GM12865 (cell line): ENCODE data around the gene HGS.

Experiments
- DNase-seq: peaks from one replicate; pipeline ENCODE4 v3.0.0; 2010; ENCODE audit warnings: low read depth
- H3K4me3 ChIP-seq: 2 replicates; pipeline ENCODE4 v1.5.1; 2011; ENCODE audit warnings: mild to moderate bottlenecking, low read depth, low read length, control low read depth
- CTCF ChIP-seq: IDR thresholded peaks from 2 replicates; pipeline ENCODE4 v1.5.1; 2011; ENCODE audit warnings: low read length, control low read depth, low read depth, inconsistent platforms; ENCODE audit not compliant: insufficient read depth; ENCODE audit errors: missing control alignments

HGS gene

GRCh38 chr17:81693509-81694210 is 9.8 kb downstream of the HGS start:
- H3K4me3 ChIP-seq: no peak overlapping the region
- no peak for DNase-seq
- TF ChIP-seq CTCF: no peak

- TF ChIP-seq CTCF: no peak
- no peak overlapping the region for H3K4me3 ChIP-seq
- no peak for DNase-seq
Observed at GRCh38 chr17:81694810-81695209, 11.0 kb downstream of the HGS start.

DNA sequence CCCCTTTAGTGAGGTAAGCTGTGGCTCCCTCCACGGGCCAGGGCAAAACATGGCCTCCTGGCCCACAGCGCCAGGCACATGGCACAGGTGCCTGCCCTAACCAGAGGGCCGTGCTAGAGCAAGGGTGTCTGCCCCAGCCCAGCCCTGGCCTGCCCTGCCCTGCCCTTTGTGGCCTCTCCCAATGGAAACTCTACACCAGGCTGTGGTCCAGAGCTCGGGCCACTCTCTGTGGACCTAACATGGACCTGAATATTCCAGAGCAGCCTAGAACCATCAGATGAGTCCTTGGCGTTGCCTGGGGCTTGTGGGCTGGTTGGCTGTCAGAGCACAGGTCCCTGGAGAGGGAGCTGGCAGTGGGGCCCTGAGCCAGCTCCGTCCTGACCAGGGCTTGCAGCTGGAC is 11.4 kb downstream of the HGS start:
- DNase-seq: no peak
- no peak for TF ChIP-seq CTCF
- no peak overlapping the region for H3K4me3 ChIP-seq

DNA sequence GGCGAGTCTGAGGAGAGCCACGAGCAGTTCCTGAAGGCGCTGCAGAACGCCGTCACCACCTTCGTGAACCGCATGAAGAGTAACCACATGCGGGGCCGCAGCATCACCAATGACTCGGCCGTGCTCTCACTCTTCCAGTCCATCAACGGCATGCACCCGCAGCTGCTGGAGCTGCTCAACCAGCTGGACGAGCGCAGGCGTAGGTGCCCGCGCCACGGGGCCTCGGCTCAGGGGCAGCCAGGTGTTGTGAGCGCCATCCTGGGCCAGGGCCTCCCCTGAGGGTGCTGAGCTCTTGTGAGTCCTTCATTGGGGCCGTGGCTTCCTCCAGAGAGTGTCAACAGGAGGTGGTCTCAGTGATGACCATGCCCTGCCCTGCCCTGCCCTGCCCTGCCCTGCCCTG is 12.0 kb downstream of the HGS start:
- no peak for DNase-seq
- TF ChIP-seq CTCF: no peak
- H3K4me3 ChIP-seq: no peak overlapping the region

DNA sequence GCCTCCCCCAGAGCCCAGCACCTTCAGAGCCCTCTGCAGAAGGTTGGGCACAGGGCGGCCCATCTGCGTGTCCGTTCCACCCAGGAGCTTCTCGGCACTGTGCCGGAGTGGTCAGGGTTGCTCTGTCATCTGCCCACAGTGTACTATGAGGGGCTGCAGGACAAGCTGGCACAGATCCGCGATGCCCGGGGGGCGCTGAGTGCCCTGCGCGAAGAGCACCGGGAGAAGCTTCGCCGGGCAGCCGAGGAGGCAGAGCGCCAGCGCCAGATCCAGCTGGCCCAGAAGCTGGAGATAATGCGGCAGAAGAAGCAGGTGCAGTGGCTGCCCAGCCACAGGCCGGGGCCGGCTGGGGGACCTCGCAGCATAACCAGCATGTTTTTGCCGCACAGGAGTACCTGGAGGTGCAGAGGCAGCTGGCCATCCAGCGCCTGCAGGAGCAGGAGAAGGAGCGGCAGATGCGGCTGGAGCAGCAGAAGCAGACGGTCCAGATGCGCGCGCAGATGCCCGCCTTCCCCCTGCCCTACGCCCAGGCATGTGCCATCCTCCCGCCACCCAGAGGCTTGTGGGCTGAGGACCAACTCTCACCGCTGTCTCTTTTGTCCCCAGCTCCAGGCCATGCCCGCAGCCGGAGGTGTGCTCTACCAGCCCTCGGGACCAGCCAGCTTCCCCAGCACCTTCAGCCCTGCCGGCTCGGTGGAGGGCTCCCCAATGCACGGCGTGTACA is 12.6 kb downstream of the HGS start:
- H3K4me3 ChIP-seq: no peak overlapping the region
- no peak for DNase-seq
- no peak for TF ChIP-seq CTCF

GRCh38 chr17:81697261-81698044 is 13.6 kb downstream of the HGS start:
- no peak for DNase-seq
- no peak for TF ChIP-seq CTCF
- no peak overlapping the region for H3K4me3 ChIP-seq
